Mesodermal cell (in vitro differentiated cells): ENCODE measurements around the gene SRRM4.

Source experiments
- H3K27ac ChIP-seq: 2 replicates; pipeline ENCODE4 v1.7.0; 2013; ENCODE audit warnings: mild to moderate bottlenecking, low read depth, low read length, moderate library complexity; ENCODE audit not compliant: severe bottlenecking
- H3K36me3 ChIP-seq: 2 replicates; pipeline ENCODE4 v1.7.1; 2013; ENCODE audit warnings: mild to moderate bottlenecking, low read length, moderate library complexity; ENCODE audit not compliant: control insufficient read depth, insufficient read depth
- H3K4me1 ChIP-seq: one replicate; pipeline ENCODE4 v1.7.1; 2013; ENCODE audit warnings: mild to moderate bottlenecking, low read length; ENCODE audit not compliant: insufficient read depth, control insufficient read depth, poor library complexity, severe bottlenecking
- H3K4me3 ChIP-seq: 2 replicates; pipeline ENCODE4 v1.7.0; 2013; ENCODE audit warnings: low read length, control low read depth, mild to moderate bottlenecking; ENCODE audit not compliant: insufficient read depth, poor library complexity, severe bottlenecking; ENCODE audit errors: extremely low read depth
- H3K9me3 ChIP-seq: 2 replicates; pipeline ENCODE4 v1.7.1; 2013; ENCODE audit warnings: mild to moderate bottlenecking, low read length, moderate library complexity; ENCODE audit not compliant: control insufficient read depth
- WGBS, 2 experiments: methylation state at CpG; one replicate each; pipeline ENCODE4 v1.1.5; 2013; ENCODE audit warnings: missing lambda C conversion rate in 2 of 2; ENCODE audit not compliant: insufficient coverage in 2 of 2; 5-methylcytosine and 5-hydroxymethylcytosine counted together

Gene SRRM4

GRCh38 chr12:119204131-119204530 is 222.8 kb downstream of the SRRM4 start:
- H3K4me1 ChIP-seq, result no peaks in the 10 kb centered on the region
- no peak overlapping the region for H3K27ac ChIP-seq
- H3K9me3 ChIP-seq, result no peaks in the 10 kb centered on the region
- H3K4me3 ChIP-seq, result no peak overlapping the region
- no peaks in the 10 kb centered on the region for H3K36me3 ChIP-seq
- 68 to 78% methylated on average over 1 to 2 of the region's 2 CpGs for WGBS, 2 experiments

- Histone ChIP-seq H3K27ac (no peak overlapping the region), H3K4me1 (no peaks in the 10 kb centered on the region), H3K36me3 (no peaks in the 10 kb centered on the region), H3K9me3 (no peaks in the 10 kb centered on the region), H3K4me3 (no peak overlapping the region)
- 78 to 84% methylated on average over 5 to 7 of the region's 7 CpGs for WGBS, 2 experiments
Measured at GRCh38 chr12:119204671-119205285, 223.4 kb downstream of the SRRM4 start.

DNA sequence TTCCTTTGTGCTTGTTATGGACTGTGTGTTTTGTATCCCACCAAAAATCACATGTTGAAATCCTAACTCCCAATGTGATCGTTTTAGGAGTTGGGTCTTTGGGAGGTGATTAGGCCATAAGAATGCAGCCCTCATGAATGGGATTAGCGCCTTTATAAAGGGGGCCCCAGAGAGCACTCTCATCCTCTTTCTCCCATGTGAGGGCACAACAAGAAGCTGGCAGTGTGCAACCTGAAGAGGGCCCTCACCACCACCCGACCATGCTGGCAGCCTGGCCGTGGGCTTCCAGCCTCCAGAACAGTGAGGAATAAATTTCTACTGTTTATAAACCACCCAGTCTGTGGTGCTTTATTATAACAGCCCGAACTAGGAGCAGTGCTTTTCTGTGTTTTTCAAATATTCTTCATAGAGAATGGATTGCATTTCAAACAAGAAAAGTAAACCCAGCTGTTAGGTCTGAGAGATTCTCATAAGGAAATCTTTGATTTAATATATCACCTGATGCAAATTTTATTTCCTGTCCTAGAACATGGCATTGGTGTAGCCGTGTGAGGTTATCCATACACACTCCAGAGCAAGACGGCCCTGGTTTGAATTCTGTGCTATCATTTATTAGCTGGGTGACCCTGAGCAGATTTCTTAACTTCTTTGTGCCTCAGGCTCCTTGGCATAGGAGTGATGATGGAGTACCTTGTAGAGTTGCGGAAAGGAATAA is 225.2 kb downstream of the SRRM4 start:
- no peaks in the 10 kb centered on the region for H3K4me1 ChIP-seq
- no peaks in the 10 kb centered on the region for H3K9me3 ChIP-seq

GRCh38 chr12:119207063-119207560 is 225.8 kb downstream of the SRRM4 start:
- 100% methylated on average over 1 of the region's 2 CpGs; no CpG with 5 or more reads in 1 of the 2 experiments for WGBS, 2 experiments
- no peaks in the 10 kb centered on the region for H3K4me1 ChIP-seq
- H3K27ac ChIP-seq, result no peak overlapping the region
- H3K36me3 ChIP-seq, result no peaks in the 10 kb centered on the region
- no peak overlapping the region for H3K4me3 ChIP-seq
- no peaks in the 10 kb centered on the region for H3K9me3 ChIP-seq

More for the DNA sequence above, 225.2 kb downstream of the SRRM4 start:
- no peak overlapping the region for H3K4me3 ChIP-seq
- WGBS, 2 experiments, result 100% methylated on average over 1 of the region's 8 CpGs
- H3K27ac ChIP-seq, result no peak overlapping the region
- no peaks in the 10 kb centered on the region for H3K36me3 ChIP-seq

DNA sequence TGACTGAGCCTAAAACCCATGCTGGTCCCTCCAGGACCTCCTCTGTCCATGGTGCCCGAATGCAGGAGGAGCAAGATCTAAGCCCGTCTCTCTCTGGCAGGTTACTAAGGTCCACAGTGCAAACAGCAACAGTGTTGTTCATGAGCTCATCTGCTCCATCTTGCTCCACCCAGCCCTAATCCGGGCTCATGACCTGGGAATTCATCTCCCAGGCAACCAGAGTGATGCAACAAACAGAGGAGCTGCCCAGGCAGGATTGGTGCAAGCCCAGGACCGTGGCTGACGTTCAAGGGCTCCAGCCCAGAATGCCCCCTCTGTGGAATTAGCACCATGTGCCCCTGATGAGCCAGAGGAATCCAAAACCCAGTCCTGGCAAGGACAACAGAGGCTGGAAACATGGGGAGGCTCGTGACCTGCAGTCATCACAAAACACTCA is 227.3 kb downstream of the SRRM4 start:
- Histone ChIP-seq H3K9me3 (no peaks in the 10 kb centered on the region), H3K4me1 (no peaks in the 10 kb centered on the region), H3K4me3 (no peak overlapping the region), H3K27ac (no peak overlapping the region), H3K36me3 (no peaks in the 10 kb centered on the region)
- WGBS, 2 experiments, result 71% methylated on average over 5 to 6 of the region's 6 CpGs

DNA sequence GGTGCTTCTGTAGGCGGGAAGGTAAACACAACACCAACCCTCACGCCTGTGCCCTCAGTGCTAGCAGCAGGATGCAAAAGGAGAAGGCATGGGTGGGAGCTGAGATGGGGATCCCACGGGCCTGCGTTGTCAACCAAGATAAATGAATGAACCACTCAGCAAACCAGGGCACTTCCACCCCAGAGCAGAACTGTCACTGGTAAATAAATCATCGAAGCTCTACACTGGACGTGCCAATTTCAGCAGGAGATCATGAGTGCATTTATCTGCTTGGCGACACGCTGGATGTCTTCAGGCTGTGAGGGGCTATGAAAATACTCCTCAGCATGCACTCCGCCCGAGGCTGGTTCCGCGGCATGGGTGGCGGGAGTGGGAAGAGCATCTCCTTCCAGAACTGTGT is 230.5 kb downstream of the SRRM4 start:
- Histone ChIP-seq H3K4me3 (no peak overlapping the region), H3K36me3 (no peaks in the 10 kb centered on the region), H3K27ac (no peak overlapping the region), H3K9me3 (no peaks in the 10 kb centered on the region), H3K4me1 (no peaks in the 10 kb centered on the region)
- 95 to 96% methylated on average over 9 to 11 of the region's 13 CpGs for WGBS, 2 experiments
